Duodenal mucosa (tissue), 2 donors: ENCODE data around the gene OLFML2B.
"Not testable (repeated sequence)": the region's sequence is repeated elsewhere in the genome, so short reads cannot be mapped to it uniquely, and the experiment has no call there.

Experiments used
- H3K27ac ChIP-seq: one replicate; pipeline ENCODE4 v1.7.0; 2013; ENCODE audit warnings: low read depth, low read length
- H3K27me3 ChIP-seq, 2 donors: one replicate each; pipeline ENCODE4 v1.7.0; 2013; ENCODE audit warnings: low read length in 2 of 2, control low read depth in 1 of 2; ENCODE audit not compliant: insufficient read depth in 2 of 2, control insufficient read depth in 1 of 2
- H3K36me3 ChIP-seq, 2 donors: one replicate each; pipeline ENCODE4 v1.7.0; 2013; ENCODE audit warnings: low read length in 2 of 2, control low read depth in 1 of 2; ENCODE audit not compliant: insufficient read depth in 2 of 2, control insufficient read depth in 1 of 2
- H3K4me1 ChIP-seq, 2 donors: one replicate each; pipeline ENCODE4 v1.7.0; 2013; ENCODE audit warnings: low read length in 2 of 2, control low read depth in 1 of 2; ENCODE audit not compliant: insufficient read depth in 2 of 2, control insufficient read depth in 1 of 2
- H3K4me3 ChIP-seq, 2 donors: one replicate each; pipeline ENCODE4 v1.7.0; 2013; ENCODE audit warnings: low read length in 2 of 2, low read depth in 1 of 2
- H3K9ac ChIP-seq, 2 donors: one replicate each; pipeline ENCODE4 v1.7.0; 2013; ENCODE audit warnings: low read length in 2 of 2, low read depth in 1 of 2
- H3K9me3 ChIP-seq, 2 donors: one replicate each; pipeline ENCODE4 v1.7.0; 2013; ENCODE audit warnings: low read length in 2 of 2, control low read depth in 1 of 2; ENCODE audit not compliant: control insufficient read depth in 1 of 2

Gene OLFML2B

DNA sequence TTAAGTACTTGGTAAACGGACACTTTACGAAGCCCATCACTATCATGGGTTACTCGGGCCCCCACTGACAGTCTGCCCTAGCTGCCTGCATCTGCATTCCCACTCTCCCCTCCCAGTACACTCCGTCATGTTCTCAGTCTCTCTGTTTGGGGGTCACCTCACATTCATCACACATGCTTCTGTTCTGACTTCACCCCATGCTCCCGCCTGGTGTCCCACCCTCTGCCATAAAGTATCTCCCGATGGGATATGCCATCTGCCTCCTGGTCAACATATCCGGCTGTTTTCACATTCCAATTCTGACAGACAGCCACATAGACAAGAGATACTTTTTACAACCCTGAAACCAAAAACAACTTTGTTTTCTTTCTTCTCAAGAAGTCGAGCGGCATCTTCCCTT is 1.0 kb downstream of the OLFML2B start:
- H3K27ac ChIP-seq: no peak overlapping the region
- peaks cover 11 to 23% of the 10 kb centered on the region in 2 donors for H3K27me3 ChIP-seq
- H3K9me3 ChIP-seq: no peaks in the 10 kb centered on the region
- H3K4me3 ChIP-seq: no peak overlapping the region
- H3K4me1 ChIP-seq: peaks cover 6 to 10% of the 10 kb centered on the region in 2 donors
- no peaks in the 10 kb centered on the region for H3K36me3 ChIP-seq
- no peak overlapping the region for H3K9ac ChIP-seq

DNA sequence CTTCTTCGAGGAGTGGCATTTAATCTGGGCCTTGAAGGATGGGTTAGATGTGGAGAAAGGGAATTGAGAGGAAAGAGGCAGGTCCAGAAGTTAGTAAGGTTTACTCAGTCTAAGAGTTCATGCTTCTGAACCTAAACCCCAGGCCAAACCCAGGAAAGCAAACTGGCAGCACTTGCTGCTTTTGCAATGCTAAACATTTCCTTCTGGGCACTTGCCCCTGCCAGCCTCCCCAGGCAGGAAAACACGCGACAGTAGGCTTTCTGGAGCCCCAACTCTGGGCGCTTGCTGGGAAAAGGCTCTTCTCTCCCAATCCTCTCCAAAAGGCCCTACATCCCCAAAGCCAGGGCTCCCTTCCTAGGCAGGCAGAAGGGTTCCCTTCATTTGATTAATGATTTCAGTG is 2.5 kb downstream of the OLFML2B start:
- no peak overlapping the region for H3K9ac ChIP-seq
- no peaks in the 10 kb centered on the region for H3K9me3 ChIP-seq
- peaks cover 6 to 10% of the 10 kb centered on the region in 2 donors for H3K4me1 ChIP-seq
- peaks cover 11 to 23% of the 10 kb centered on the region in 2 donors for H3K27me3 ChIP-seq
- H3K36me3 ChIP-seq: no peaks in the 10 kb centered on the region
- no peak overlapping the region for H3K27ac ChIP-seq
- no peak overlapping the region for H3K4me3 ChIP-seq

DNA sequence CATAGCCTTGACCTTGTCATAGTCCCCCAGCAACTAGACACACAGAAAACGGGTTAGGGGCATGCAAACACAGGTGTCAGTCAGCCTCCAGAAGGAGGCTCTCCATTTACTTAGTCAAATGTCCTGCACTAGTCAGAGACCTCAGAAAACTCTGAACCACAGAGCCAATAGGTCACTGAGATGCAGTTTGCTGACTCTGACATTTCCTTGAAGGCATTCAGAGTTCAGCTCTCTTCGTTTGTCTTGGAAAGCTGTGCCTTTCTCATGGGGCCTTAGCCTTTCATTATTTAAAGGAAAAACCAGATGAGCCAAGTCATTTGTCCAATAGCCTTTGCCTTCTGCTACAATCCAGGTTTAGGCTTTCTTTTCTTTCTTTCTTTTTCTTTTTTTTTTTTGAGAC is 3.5 kb downstream of the OLFML2B start:
- Histone ChIP-seq H3K27me3 (peaks cover 7 to 16% of the 10 kb centered on the region in 2 donors), H3K27ac (no peak overlapping the region), H3K9ac (no peak overlapping the region), H3K9me3 (no peaks in the 10 kb centered on the region), H3K4me1 (peaks cover 6 to 10% of the 10 kb centered on the region in 2 donors), H3K36me3 (no peaks in the 10 kb centered on the region), H3K4me3 (no peak overlapping the region)

DNA sequence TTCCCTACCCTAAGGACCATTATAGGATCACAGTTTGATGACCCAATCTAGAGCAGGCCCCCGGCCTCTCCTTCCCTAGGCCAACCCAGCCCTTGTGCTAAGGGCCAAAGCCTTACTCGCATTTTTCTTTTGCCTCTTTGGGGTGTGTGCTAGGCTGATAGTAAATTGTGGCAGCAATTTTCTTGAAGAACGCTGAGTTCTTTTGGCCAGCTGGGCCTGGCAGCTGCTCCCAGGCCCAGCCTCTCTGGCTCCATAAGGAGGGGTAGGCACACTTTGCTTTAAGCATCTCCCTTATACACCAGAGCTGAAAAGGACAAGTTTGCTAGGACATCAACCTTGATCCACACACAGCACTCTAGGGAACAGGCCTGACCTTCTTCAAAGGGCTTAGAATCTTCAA is 4.2 kb downstream of the OLFML2B start:
- H3K4me1 ChIP-seq: peaks cover 4 to 10% of the 10 kb centered on the region in 2 donors
- no peaks in the 10 kb centered on the region for H3K36me3 ChIP-seq
- no peak overlapping the region for H3K4me3 ChIP-seq
- no peak overlapping the region for H3K27ac ChIP-seq
- H3K9ac ChIP-seq: no peak overlapping the region
- peaks cover 7 to 15% of the 10 kb centered on the region in 2 donors for H3K27me3 ChIP-seq
- H3K9me3 ChIP-seq: no peaks in the 10 kb centered on the region

DNA sequence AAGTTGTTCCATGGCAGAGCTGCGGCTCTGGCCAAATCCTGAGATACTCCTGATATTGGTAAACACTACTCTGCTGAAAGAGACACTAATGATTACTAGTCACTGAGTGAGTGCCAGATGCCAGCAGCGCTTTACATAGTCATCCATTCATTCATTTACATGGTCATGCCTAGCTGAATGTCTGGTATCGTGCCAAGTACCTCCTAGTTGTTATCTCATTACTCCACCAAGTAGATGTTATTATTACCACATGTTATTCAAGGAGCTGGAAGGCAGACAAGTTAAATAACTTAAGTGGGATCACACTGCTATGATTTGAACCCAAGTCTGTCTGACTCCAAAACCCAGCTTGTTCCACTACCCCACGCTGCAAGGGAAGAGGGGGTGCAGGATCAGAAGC is 4.7 kb downstream of the OLFML2B start:
- no peak overlapping the region for H3K9ac ChIP-seq
- peaks cover 7 to 11% of the 10 kb centered on the region in 2 donors for H3K27me3 ChIP-seq
- H3K4me1 ChIP-seq: peaks cover 0 to 7% of the 10 kb centered on the region in 2 donors
- no peaks in the 10 kb centered on the region for H3K9me3 ChIP-seq
- H3K36me3 ChIP-seq: no peaks in the 10 kb centered on the region
- no peak overlapping the region for H3K4me3 ChIP-seq
- no peak overlapping the region for H3K27ac ChIP-seq

DNA sequence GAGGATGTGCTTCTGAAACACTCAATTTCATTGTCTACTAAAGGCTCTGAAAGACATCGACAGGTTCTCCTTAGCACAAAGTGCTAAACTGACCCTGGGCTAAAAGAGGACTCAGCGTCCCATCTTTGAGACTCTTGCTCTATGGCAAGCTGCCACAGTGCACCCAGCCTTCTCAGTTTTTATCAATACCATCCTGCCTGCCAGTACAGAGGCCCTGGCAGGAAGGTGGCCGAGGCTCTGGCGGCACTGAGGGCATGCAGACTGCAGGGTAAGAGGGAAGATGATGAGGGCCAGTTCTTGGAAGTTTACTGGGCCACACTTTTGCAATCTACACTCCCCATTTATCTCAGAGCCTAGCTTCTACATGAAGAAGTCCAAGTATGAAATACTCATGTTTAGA is 5.3 kb downstream of the OLFML2B start:
- H3K4me1 ChIP-seq: peaks cover 0 to 4% of the 10 kb centered on the region in 2 donors
- no peak overlapping the region for H3K9ac ChIP-seq
- H3K4me3 ChIP-seq: no peak overlapping the region
- H3K36me3 ChIP-seq: no peaks in the 10 kb centered on the region
- H3K9me3 ChIP-seq: peaks cover 0 to 1% of the 10 kb centered on the region in 2 donors
- no peak overlapping the region for H3K27ac ChIP-seq
- H3K27me3 ChIP-seq: peaks cover 7 to 10% of the 10 kb centered on the region in 2 donors

DNA sequence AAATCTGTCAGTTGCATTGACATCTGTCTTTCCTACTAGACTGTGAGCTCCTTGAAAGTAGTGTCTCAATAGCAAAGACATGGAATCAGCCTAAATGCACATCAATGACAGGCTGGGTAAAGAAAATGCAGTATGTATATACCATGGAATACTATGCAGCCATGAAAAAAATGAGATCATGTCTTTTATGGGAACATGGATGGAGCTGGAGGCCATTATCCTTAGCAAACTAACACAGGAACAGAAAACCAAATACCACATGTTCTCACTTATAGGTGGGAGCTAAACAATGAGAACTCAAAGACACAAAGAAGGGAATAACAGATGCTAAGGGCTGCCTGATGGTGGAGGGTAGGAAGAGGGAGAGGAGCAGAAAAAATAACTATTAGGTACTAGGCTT is 5.9 kb downstream of the OLFML2B start:
- H3K4me3 ChIP-seq, H3K27ac ChIP-seq, H3K4me1 ChIP-seq, H3K9me3 ChIP-seq, H3K9ac ChIP-seq, H3K27me3 ChIP-seq, H3K36me3 ChIP-seq: not testable (repeated sequence)

DNA sequence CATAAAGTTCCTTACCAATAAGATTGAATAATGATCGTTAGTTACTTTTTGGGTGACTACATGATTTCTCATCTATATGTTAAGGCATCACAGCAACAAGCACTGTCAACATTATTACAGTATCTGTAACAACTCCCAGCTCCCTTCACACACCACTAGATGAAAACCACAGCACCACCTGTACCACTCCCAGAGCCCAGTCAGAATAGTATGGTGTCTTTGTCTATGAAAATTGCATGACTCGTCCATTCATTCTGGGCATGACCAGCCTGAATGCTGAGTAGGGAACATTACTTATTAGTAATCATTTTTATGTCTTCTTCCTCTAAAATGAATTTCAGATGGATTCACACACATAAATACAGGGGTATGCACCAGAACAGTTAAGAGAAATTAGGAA is 7.0 kb downstream of the OLFML2B start:
- H3K4me1 ChIP-seq: no peaks in the 10 kb centered on the region

DNA sequence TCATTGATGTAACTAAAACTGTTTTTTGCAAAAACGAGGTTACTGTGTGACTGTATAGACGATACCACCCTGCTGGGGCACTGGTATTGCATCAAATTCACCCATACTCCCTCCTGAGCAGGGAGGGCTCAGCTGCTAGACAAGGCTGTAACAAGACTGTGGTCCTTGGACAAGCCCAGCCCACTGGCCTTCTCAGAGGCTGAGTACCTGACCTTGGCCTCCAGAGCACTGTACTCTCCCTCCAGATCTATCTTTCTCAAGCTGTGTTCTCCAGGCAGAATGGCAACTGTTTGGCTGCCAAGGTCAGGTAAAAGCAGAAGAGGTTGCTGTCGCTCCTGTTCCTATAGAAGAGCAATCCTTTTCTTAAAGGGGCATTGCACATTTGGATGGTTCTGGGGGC is 8.5 kb downstream of the OLFML2B start:
- H3K9ac ChIP-seq: no peak overlapping the region
- H3K4me1 ChIP-seq: no peaks in the 10 kb centered on the region
- no peaks in the 10 kb centered on the region for H3K27me3 ChIP-seq
- no peak overlapping the region for H3K4me3 ChIP-seq
- H3K9me3 ChIP-seq: peaks cover 0 to 5% of the 10 kb centered on the region in 2 donors
- H3K36me3 ChIP-seq: no peaks in the 10 kb centered on the region
- H3K27ac ChIP-seq: no peak overlapping the region

More for the DNA sequence above, 7.0 kb downstream of the OLFML2B start:
- no peaks in the 10 kb centered on the region for H3K27me3 ChIP-seq
- peaks cover 0 to 5% of the 10 kb centered on the region in 2 donors for H3K9me3 ChIP-seq
- H3K36me3 ChIP-seq: no peaks in the 10 kb centered on the region
- H3K4me3 ChIP-seq: no peak overlapping the region
- H3K27ac ChIP-seq: no peak overlapping the region
- H3K9ac ChIP-seq: no peak overlapping the region

DNA sequence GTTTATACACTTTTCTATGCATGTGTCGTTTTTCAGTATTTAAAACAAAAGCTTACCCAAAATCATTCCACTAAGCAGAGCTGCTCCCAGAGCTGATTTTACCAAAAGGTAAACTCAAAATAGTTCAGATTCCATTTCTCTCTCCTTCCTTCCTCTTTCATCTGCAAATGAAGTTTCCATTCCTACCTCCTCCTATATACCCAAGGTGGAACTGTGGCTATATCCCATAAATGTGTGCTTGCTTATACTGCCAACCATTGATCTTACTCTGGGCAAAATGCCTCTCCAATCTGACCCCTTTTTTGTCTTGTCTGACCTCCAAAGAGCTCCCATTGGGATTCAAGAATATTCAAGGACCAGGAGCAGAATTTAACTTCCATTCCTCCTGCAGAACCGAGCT is 9.5 kb downstream of the OLFML2B start:
- no peak overlapping the region for H3K27ac ChIP-seq
- H3K36me3 ChIP-seq: no peaks in the 10 kb centered on the region
- no peak overlapping the region for H3K9ac ChIP-seq
- no peaks in the 10 kb centered on the region for H3K27me3 ChIP-seq
- H3K9me3 ChIP-seq: peaks cover 0 to 5% of the 10 kb centered on the region in 2 donors
- H3K4me1 ChIP-seq: no peaks in the 10 kb centered on the region
- H3K4me3 ChIP-seq: no peak overlapping the region

DNA sequence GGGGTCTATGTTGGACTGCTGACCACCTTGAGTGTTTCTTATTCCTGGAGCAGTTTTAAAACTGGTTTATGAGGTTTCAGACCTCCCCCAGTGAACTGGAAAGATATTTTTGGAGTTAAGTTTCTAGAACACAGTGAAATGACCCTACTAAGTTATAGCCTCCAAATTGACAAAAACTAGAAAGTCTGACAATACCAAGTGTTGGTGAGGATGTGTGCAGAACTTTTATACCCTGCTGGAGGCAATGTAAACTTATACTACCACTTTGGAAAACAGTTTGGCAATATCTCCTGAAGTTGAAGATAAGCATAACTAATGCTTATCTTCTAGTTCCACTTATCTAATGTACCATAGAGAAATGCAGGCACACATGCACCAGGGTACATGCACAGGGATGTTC is 10.4 kb downstream of the OLFML2B start:
- Histone ChIP-seq H3K27me3 (no peaks in the 10 kb centered on the region), H3K36me3 (no peaks in the 10 kb centered on the region), H3K4me1 (no peaks in the 10 kb centered on the region)

More for the DNA sequence above, 10.4 kb downstream of the OLFML2B start:
- H3K4me3 ChIP-seq: no peak overlapping the region
- no peak overlapping the region for H3K27ac ChIP-seq
- H3K9me3 ChIP-seq: peaks cover 0 to 5% of the 10 kb centered on the region in 2 donors
- H3K9ac ChIP-seq: no peak overlapping the region
